ENCODE measurements around the gene COG5.

Gene COG5

DNA sequence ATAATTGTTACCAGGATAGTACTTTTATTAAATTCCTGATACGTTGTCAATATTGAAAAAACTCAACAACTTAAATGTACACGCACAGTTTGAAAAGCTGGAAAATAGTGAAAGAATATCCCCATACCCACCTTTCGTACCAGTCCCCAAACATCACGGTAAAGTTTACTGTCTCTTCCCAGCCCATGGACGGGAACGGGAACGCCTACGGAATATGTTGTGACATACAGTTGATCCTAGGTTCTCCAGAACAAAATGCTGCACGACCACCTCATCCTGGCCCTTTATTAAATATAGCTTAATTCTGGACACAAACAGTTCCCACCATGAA, 15.8 kb upstream of the COG5 start:
- H3K27me3 Mint-ChIP-seq (ENCODE audit: low read depth, poor library complexity), result no peaks in the 10 kb centered on the region
- H3K27ac Mint-ChIP-seq, result peak overlapping the region; percentile 86
- no peak for DNase-seq
- H3K4me3 Mint-ChIP-seq, result peak overlapping the region; percentile 93
- H3K36me3 Mint-ChIP-seq (ENCODE audit: low read depth), result peaks cover 23% of the 10 kb centered on the region
- H3K9me3 Mint-ChIP-seq, result no peaks in the 10 kb centered on the region
- TF ChIP-seq, protein P1, sequence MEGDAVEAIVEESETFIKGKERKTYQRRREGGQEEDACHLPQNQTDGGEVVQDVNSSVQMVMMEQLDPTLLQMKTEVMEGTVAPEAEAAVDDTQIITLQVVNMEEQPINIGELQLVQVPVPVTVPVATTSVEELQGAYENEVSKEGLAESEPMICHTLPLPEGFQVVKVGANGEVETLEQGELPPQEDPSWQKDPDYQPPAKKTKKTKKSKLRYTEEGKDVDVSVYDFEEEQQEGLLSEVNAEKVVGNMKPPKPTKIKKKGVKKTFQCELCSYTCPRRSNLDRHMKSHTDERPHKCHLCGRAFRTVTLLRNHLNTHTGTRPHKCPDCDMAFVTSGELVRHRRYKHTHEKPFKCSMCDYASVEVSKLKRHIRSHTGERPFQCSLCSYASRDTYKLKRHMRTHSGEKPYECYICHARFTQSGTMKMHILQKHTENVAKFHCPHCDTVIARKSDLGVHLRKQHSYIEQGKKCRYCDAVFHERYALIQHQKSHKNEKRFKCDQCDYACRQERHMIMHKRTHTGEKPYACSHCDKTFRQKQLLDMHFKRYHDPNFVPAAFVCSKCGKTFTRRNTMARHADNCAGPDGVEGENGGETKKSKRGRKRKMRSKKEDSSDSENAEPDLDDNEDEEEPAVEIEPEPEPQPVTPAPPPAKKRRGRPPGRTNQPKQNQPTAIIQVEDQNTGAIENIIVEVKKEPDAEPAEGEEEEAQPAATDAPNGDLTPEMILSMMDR (IDR thresholded peaks at IDR 0.05), result no peak
- peaks cover 23% of the 10 kb centered on the region for H3K4me1 Mint-ChIP-seq

DNA sequence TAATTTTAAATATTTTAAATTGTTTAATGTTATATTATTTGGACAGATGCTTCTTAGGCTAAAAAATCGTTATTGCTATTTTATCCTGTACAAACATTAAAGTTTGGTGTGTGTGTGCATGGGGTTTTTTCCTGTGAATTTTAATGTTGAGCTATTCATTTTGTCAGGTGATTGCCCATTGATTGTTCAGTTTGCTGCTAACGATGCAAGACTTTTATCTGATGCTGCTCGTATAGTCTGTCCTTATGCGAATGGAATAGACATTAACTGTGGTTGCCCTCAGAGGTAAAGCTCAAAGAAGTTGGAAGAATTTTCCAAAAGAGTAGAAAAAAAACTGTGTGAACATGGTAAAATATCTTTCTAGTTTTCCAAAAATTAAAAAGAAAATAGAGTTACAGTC, 9.8 kb upstream of the COG5 start:
- Mint-ChIP-seq H3K4me3 (no peak overlapping the region), H3K4me1 (no peaks in the 10 kb centered on the region), H3K27me3 (ENCODE audit: low read depth, poor library complexity) (no peaks in the 10 kb centered on the region), H3K27ac (no peak overlapping the region), H3K9me3 (no peaks in the 10 kb centered on the region), H3K36me3 (ENCODE audit: low read depth) (peaks cover 29% of the 10 kb centered on the region)
- TF ChIP-seq, protein P1 (IDR thresholded peaks at IDR 0.05), result no peak
- DNase-seq, result no peak

DNA sequence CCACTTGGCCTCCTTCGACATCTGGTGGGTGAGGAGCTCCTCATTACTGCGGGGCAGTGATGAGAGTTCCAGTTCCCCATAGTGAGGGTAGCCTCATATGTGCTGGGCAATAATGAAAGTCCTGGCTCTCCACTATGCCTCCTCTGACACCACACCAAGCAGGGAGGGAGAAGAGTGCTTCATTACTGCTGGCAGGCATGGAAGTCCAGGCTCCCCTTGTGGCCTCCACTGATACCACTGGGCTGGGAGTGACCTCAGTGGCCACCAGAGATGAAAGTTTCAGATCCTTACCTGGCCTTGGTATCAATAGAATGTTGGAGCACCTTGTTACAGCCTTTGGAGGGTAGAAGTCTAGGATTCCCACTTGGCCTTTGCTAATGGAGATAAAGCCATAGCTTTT, 6.6 kb upstream of the COG5 start:
- Mint-ChIP-seq H3K27ac (no peak overlapping the region), H3K4me1 (peaks cover 6% of the 10 kb centered on the region), H3K27me3 (ENCODE audit: low read depth, poor library complexity) (no peaks in the 10 kb centered on the region), H3K4me3 (no peak overlapping the region), H3K36me3 (ENCODE audit: low read depth) (peaks cover 28% of the 10 kb centered on the region), H3K9me3 (no peaks in the 10 kb centered on the region)
- TF ChIP-seq, protein P1 (IDR thresholded peaks at IDR 0.05), result no peak
- DNase-seq, result no peak

- TF ChIP-seq, protein P1 (IDR thresholded peaks at IDR 0.05), result no peak
- Mint-ChIP-seq H3K4me3 (peak overlapping the region; percentile 90), H3K27me3 (ENCODE audit: low read depth, poor library complexity) (no peaks in the 10 kb centered on the region), H3K9me3 (no peaks in the 10 kb centered on the region), H3K4me1 (peaks cover 46% of the 10 kb centered on the region), H3K27ac (peak overlapping the region; percentile 78), H3K36me3 (ENCODE audit: low read depth) (peaks cover 21% of the 10 kb centered on the region)
- DNase-seq, result no peak
Measured at GRCh38 chr7:107564553-107565298, 1.0 kb upstream of the COG5 start.

DNA sequence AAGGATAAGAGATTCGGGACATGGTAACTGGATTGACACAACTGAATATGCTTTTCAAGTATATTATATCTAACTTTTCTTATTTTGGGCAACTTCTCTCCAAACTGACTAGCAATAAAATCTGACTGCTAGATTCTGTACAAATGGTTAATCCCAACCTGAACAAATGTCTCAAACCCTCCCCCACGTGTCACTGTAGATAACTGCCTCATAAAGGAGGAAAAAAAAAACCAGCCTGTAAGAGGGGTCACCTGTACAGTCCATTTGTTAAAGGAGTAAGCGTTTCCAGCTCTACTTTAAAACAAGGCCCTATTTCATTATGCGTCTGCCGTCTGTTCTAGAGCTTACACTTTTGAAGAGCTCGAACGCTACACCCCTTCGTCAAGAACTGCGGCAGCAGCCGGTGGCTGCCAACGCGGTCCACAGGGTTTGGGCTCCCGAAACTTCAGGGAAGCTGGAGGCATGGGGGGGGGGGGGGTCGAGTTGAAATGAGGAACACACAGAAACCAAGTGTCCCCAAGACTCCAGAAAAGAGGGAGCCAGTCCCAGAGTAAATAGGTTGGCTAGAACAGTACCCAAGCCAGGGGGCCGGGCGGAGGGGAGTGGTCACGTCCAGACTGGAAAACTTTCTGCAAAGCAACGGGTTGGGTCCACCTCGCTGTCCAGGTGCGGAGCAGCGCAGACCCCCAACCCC, 492 bp downstream of the COG5 start:
- no peaks in the 10 kb centered on the region for H3K9me3 Mint-ChIP-seq
- peak overlapping the region; percentile 90 for H3K4me3 Mint-ChIP-seq
- no peaks in the 10 kb centered on the region for H3K27me3 Mint-ChIP-seq (ENCODE audit: low read depth, poor library complexity)
- H3K36me3 Mint-ChIP-seq (ENCODE audit: low read depth), result peaks cover 13% of the 10 kb centered on the region
- peak overlapping the region; percentile 79 for H3K27ac Mint-ChIP-seq
- DNase-seq, result no peak
- TF ChIP-seq, protein P1 (IDR thresholded peaks at IDR 0.05), result no peak
- peaks cover 46% of the 10 kb centered on the region for H3K4me1 Mint-ChIP-seq
